IgD-negative memory B cell (primary cell): Measurements from ENCODE around the gene TLR2. TPM values are rescaled to one million over a fixed set of nuclear protein-coding genes. Genes with fewer than 3 reads are reported as not detected.

ENCODE experiments used
- H3K27ac Mint-ChIP-seq, 3 donors: one replicate each; pipeline ENCODE4 v1.8.0; 2020 to 2022; ENCODE audit warnings: mild to moderate bottlenecking in 3 of 3, mixed read lengths in 3 of 3, moderate library complexity in 1 of 3
- H3K27me3 Mint-ChIP-seq: one replicate; pipeline ENCODE4 v1.8.0; 2021; ENCODE audit warnings: mixed read lengths
- H3K36me3 Mint-ChIP-seq: one replicate; pipeline ENCODE4 v1.8.0; 2020; ENCODE audit warnings: mild to moderate bottlenecking, mixed read lengths
- H3K4me1 Mint-ChIP-seq, 3 donors: one replicate each; pipeline ENCODE4 v1.8.0; 2020 to 2022; ENCODE audit warnings: mixed read lengths in 3 of 3, mild to moderate bottlenecking in 1 of 3
- H3K4me3 Mint-ChIP-seq, 4 donors: one replicate each; pipeline ENCODE4 v1.8.0; 2020 to 2022; ENCODE audit warnings: mild to moderate bottlenecking in 4 of 4, mixed read lengths in 4 of 4, moderate library complexity in 3 of 4
- H3K9me3 Mint-ChIP-seq, 3 donors: one replicate each; pipeline ENCODE4 v1.8.0; 2020 to 2021; ENCODE audit warnings: mixed read lengths in 3 of 3, mild to moderate bottlenecking in 1 of 3
- polyA plus RNA-seq: library from polyadenylated mRNA; unstranded; fragments of 300-500 nt; fragmentation: Illumina TruSeq; gene quantifications from one replicate; pipeline ENCODE4 v1.2.3, GENCODE V29; 2021

The TLR2 gene
- polyA plus RNA-seq, 1 donor from 2014 or later: 0.58 TPM

DNA sequence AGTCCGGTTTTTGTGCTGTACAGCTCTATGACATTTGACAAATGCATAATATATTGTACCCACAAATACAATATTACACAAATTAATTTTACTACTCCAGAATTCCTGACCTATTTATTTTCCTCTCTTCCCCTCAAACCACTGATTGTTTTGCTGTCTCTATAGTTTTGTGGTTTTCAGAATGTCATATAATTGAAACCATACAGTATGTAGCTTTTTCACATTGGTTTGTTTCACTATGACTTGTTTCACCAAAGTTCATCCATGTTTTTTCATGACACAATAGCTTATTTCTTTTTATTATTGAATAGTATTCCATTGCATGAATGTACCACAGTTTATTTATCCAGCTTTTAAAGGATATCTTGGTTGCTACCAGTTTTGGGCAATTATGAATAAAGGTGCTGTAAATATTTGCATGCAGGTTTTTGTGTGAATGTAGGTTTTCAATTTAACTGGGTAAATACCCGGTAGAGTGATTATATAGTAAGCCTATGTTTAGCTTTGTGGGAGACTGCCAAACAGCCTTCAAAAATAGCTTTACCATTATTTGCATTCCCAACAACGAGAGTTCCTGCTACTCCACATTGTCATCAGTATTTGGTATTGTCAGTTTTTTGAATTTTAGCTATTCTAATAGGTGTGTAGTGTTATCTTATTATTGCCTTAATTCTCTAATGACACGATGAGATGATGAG is 49.8 kb downstream of the TLR2 start:
- H3K27ac Mint-ChIP-seq: no peak overlapping the region
- H3K4me1 Mint-ChIP-seq: peaks cover 11 to 21% (median 14%) of the 10 kb centered on the region in 3 donors
- peaks cover 0 to 6% (median 0%) of the 10 kb centered on the region in 3 donors for H3K9me3 Mint-ChIP-seq
- H3K4me3 Mint-ChIP-seq: no peak overlapping the region
- H3K27me3 Mint-ChIP-seq: peaks cover 1% of the 10 kb centered on the region
- H3K36me3 Mint-ChIP-seq: no peaks in the 10 kb centered on the region

DNA sequence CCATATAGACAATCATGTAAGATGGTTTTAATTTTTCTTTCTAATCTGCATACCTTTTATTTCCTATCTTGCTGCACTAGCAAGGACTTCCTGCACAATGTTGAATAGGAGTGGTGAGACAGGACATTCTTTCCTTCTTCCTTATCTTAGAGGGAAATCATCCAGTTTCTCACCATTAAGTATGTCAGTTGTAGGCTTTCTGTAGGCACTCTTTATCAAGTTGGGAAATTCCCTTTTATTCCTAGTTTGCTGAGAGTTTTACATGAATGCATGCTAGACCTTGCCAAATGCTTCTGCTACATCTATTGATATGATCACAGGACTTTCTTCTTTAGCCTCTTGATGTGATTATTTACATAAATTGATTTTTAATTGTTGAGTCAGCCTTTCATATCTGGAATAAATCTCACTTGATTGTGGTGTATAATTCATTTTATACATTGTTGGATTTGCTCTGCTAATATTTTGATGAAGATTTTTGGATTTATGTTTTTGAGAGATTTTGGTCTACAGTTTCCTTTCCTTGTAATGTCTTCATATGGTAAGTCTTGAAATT is 51.9 kb downstream of the TLR2 start:
- Mint-ChIP-seq H3K36me3 (no peaks in the 10 kb centered on the region), H3K27me3 (peaks cover 5% of the 10 kb centered on the region), H3K9me3 (peaks cover 4 to 6% (median 6%) of the 10 kb centered on the region in 3 donors), H3K4me1 (peaks cover 0 to 4% (median 0%) of the 10 kb centered on the region in 3 donors), H3K4me3 (no peak overlapping the region), H3K27ac (no peak overlapping the region)

DNA sequence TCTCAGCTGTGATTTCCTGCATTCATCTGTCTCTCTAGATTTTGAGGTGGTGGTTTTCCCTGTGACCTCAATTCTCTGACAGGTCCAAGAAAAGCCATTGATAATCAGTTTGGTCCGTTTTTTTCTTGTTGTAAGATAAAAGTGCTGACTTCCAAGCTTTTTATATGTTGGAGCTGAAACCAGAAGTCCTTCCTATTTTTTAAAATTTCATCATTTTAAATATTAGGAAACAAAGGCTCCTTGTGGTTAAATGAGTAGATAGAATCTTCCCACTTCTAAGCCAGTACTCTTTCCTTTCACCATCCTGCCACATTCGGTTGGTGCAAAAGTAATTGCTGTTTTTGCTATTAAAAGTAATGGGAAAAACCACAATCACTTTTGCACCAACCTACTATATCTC is 57.5 kb downstream of the TLR2 start:
- H3K36me3 Mint-ChIP-seq: no peaks in the 10 kb centered on the region
- peaks cover 4 to 8% (median 6%) of the 10 kb centered on the region in 3 donors for H3K9me3 Mint-ChIP-seq
- peaks cover 4% of the 10 kb centered on the region for H3K27me3 Mint-ChIP-seq
- no peak overlapping the region for H3K4me3 Mint-ChIP-seq
- no peak overlapping the region for H3K27ac Mint-ChIP-seq
- H3K4me1 Mint-ChIP-seq: no peaks in the 10 kb centered on the region

DNA sequence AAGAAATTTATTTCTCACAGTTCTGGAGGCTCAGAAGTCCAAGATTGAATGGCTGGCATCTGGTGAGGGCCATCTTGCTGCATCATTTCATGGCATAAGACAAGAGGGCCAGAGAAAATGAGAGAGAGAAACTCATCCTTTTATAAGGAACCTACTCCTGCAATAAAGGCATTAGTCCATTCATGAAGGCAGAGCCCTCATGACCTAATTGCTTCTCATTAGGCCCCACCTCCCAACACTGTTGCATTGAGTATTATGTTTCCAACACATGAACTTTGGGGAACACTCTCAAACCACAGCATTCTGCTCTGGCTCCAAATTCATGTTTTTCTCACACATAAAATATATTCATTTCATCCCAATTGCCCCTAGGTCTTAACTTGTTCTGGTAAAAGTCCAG is 61.6 kb downstream of the TLR2 start:
- peaks cover 2% of the 10 kb centered on the region for H3K27me3 Mint-ChIP-seq
- H3K4me1 Mint-ChIP-seq: peaks cover 0 to 2% (median 0%) of the 10 kb centered on the region in 3 donors
- peaks cover 2 to 4% (median 3%) of the 10 kb centered on the region in 3 donors for H3K9me3 Mint-ChIP-seq
- H3K4me3 Mint-ChIP-seq: no peak overlapping the region
- H3K36me3 Mint-ChIP-seq: no peaks in the 10 kb centered on the region
- H3K27ac Mint-ChIP-seq: no peak overlapping the region

DNA sequence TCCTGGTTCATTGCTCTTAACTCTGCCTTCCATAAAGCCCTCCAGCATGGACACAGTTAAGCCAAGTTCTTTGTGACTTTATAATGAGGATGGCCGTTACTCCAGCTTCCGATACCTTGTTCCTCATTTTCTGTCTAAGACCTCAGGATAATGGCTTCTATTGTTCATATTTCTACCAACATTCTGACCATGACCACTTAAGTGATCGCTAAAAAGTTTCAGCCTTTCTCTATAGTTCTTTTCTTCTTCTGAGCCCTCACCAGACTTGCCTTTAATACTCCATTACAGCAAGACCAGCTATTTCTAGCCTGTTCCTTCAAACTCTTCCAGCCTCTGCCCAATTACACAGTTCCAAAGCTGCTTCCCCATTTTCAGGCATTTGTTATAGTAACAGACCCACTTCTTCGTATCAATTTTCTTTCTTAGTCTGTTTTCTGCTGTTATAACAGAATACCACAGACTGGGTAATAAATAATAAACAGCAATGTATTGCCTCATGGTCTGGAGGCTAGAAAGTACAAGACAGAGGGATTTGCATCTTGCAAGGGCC is 63.4 kb downstream of the TLR2 start:
- H3K4me1 Mint-ChIP-seq: peaks cover 0 to 2% (median 0%) of the 10 kb centered on the region in 3 donors
- H3K27me3 Mint-ChIP-seq: no peaks in the 10 kb centered on the region
- H3K9me3 Mint-ChIP-seq: no peaks in the 10 kb centered on the region
- H3K27ac Mint-ChIP-seq: no peak overlapping the region
- H3K4me3 Mint-ChIP-seq: no peak overlapping the region
- H3K36me3 Mint-ChIP-seq: no peaks in the 10 kb centered on the region

DNA sequence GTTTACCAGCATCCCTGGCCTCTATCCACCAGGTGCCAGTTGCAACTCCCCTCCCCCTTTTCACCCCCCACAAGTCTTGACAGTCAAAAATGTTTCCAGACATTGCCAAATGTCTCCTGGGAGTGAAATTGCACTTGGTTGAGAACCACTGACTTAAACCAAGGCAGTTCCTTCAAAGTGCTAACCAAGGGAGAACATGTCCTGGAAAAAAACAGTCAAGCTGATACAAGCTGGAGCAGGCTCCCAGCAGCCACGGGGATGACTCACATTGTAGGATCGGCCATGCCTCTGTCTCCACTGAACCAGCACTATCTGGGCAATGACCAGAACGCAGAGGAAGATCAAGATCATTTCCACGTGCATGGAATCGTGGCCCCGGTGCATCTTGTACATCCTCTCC is 64.3 kb downstream of the TLR2 start:
- Mint-ChIP-seq H3K36me3 (no peaks in the 10 kb centered on the region), H3K27me3 (peaks cover 4% of the 10 kb centered on the region), H3K27ac (no peak overlapping the region), H3K4me1 (peaks cover 0 to 2% (median 0%) of the 10 kb centered on the region in 3 donors), H3K4me3 (no peak overlapping the region), H3K9me3 (no peaks in the 10 kb centered on the region)

DNA sequence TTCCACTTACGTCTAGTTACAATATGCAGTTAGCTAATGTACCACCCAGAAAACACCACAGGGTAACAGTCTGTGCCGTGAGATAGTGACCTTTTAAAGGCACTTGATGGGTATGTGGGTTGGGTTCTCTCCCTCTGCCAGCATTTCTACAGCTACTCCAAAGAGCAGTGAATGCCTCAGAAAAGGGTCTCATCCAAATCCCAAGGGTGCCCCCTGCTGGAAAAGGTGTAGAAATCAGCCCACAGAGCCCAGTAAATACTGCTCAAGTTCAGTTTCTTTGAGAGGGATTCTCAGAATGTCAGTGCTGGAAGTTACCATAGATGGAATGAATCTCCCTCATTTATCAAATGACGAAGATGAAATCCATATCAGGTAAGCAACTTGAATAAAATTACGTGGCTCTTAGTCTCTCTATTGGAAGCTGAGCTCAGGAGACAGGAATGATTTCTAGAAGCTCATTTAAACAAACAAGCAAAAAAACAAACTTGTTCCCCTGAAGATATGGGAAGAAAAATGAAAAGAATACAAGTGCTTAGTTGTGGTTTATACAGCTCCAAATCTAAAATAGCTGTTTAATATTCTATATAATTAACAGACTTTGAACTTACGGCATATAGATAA is 66.2 kb downstream of the TLR2 start:
- H3K4me1 Mint-ChIP-seq: peaks cover 0 to 2% (median 0%) of the 10 kb centered on the region in 3 donors
- no peaks in the 10 kb centered on the region for H3K36me3 Mint-ChIP-seq
- H3K27ac Mint-ChIP-seq: no peak overlapping the region
- H3K27me3 Mint-ChIP-seq: peaks cover 4% of the 10 kb centered on the region
- no peaks in the 10 kb centered on the region for H3K9me3 Mint-ChIP-seq
- no peak overlapping the region for H3K4me3 Mint-ChIP-seq

DNA sequence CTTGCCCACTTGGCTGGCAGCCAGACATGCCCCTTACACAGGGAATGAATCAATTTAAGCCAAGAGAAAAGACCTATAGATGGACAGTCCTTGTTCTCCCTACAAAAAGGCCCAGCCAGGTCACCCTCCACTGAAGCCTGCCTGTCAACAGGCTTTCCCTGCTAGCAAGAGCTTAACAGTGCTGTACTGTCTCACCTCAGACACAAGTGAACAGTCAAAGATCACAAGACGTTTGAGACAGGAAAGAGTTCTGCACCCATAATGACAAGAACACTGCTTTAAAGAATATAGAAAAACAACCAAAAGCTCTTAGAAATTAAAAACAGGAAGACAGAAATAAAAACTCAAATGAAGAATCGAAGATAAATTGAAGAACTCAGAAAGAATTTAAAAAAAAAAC is 71.1 kb downstream of the TLR2 start:
- no peaks in the 10 kb centered on the region for H3K36me3 Mint-ChIP-seq
- H3K4me1 Mint-ChIP-seq: peaks cover 0 to 2% (median 0%) of the 10 kb centered on the region in 3 donors
- no peak overlapping the region for H3K27ac Mint-ChIP-seq
- H3K4me3 Mint-ChIP-seq: no peak overlapping the region
- peaks cover 23% of the 10 kb centered on the region for H3K27me3 Mint-ChIP-seq
- no peaks in the 10 kb centered on the region for H3K9me3 Mint-ChIP-seq

Other genes starting within 250 kb of the TLR2 start
- gene TMEM131L, start 217.9 kb upstream of the TLR2 start, polyA plus RNA-seq: 48.4 TPM
- not detected for gene RNF175, start 75.7 kb downstream of the TLR2 start, polyA plus RNA-seq
- gene SFRP2, start 104.8 kb downstream of the TLR2 start, polyA plus RNA-seq: not detected